Retina (tissue), 1 donor: ENCODE results near the gene ATP1B1.
"Not testable (repeated sequence)": the region's sequence is repeated elsewhere in the genome, so short reads cannot be mapped to it uniquely, and the experiment has no call there.

Source experiments
- DNase-seq: peaks from one replicate; pipeline ENCODE4 v3.0.0-alpha.2; 2016

Gene ATP1B1

GRCh38 chr1:169144941-169145626 is 38.6 kb downstream of the ATP1B1 start:
- no peak for DNase-seq

DNA sequence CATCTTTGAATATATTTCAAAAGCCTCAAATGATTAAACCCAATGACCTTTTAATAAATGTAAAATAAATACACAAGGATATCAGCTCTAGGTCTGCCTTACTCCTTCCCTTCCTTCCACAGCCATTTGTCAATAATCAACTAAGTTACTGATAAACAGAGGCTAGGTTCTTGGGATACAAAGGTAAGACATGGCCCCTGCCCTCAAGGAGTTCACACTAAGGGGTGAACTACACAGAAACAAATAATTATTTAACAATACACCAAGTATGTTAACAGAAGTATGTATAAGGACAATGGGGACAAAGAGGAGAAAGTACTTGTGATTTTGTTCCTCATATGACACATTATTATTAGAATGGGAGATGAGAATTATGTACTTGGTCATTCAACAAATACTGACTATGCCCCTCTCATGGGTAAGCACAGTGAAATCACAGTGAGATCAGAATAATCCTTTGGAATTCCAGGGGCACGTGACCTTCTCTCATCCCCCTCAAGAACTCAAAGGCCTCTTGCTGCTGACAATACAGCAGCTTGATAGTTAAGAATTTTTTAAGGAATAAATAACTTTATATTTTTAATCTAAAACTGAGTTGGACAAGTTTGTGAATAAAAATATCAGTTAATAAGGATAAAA is 40.2 kb downstream of the ATP1B1 start:
- DNase-seq, result no peak

- no peak for DNase-seq
Observed at GRCh38 chr1:169148472-169149252, 42.2 kb downstream of the ATP1B1 start.

DNA sequence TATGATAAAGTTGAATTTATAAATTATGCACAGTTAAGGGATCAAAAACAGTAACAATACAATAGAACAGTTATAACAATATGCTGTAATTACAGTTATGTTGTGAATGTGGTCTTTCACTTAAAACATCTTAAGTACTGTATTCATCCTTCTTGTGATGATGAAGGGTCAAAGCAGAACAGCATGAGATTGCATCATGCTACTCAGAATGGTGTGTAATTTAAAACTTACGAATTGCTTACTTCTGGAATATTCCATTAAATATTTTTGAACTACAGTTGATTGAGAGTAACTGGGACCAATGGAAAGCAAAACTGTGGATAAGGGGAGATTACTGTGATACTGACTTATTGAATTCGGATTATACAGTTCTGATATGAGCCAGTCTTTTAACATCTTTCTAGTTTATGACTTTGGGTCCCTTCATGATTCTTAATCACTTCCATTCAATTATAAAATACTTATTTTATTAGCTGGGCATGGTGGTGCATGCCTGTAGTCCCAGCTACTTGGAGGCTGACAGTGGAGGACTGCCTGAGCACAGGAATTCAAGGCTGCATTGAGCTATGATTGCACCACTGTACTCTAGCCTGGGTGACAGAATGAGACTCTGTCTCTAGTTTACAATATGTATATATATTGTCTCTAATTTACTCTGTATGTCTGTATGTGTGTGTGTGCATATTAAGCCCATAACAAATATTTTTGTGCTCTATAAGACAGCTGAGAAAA is 43.2 kb downstream of the ATP1B1 start:
- no peak for DNase-seq

DNA sequence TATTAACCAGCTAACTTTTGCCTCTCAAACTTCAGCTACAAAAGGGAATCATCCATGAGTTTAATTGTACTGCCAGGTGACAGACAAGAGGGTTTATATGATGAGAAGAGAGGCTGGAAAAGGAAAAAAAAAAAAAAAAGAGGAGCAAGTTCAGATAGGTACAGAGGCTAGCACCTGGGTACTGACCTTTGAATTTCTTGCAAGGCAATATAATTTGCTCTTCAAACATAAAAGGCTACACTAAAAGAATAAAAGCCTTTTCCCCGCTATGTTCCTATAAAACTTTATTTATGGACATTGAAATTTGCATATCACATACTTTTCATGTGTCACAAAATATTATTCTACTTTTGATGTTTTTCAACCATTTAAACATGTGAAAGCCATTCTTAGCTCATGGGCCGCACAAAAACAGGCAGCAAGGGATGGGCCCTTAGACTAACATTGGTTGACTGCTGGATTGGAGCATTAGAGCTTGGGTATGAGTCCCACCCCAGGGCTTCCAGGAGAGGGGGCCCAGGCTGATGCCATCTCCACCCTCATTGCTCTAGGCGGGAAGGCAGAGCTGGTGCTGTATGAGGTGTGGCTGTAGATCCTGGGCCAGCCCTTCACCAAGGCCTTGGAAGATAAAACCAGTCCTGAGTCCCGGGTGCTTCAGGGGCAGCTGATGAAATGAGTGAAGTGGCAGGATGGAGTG is 44.3 kb downstream of the ATP1B1 start:
- no peak for DNase-seq

GRCh38 chr1:169151338-169151837 is 44.9 kb downstream of the ATP1B1 start:
- DNase-seq, result no peak

GRCh38 chr1:169155675-169156074 is 49.2 kb downstream of the ATP1B1 start:
- no peak for DNase-seq

DNA sequence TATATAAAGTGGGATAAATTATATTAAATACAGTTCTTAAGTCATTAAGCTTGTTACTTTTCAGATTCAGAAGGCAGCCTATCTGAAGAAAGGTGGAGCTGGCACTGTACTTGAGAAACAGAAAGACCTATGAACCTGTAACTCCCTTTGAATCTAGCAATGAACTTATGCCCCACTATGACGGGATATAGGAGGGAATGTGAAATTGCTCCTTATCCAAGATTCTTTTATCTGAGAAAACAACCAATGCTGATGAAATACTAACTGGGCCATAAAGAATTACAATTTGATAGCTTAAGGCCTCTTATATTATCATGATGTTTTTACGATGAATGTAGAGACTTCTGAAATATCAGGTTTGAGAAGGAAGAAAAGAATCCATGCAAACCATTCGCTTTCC is 50.1 kb downstream of the ATP1B1 start:
- DNase-seq, result no peak

GRCh38 chr1:169160845-169161495 is 54.5 kb downstream of the ATP1B1 start:
- no peak for DNase-seq

- DNase-seq, result no peak
Observed at GRCh38 chr1:169161496-169162194, 55.2 kb downstream of the ATP1B1 start.

DNA sequence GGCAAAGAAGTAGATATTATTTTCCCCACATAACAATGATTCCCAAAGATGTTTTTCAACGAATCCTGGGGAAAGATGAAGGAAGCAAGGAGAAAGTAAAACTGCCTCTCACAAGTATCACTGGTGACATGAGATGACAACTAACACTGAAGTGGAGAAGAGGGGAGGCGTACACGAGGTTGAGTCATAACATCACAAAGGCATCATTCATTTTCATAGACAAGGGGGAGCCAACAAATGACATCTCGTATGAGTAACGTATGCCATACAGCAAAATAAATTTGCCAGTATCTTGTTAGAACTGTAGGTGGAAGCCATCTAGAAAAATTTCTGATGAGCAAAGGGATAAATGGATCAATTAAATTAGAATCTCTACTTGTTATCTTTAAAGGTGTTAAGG is 56.6 kb downstream of the ATP1B1 start:
- no peak for DNase-seq

DNA sequence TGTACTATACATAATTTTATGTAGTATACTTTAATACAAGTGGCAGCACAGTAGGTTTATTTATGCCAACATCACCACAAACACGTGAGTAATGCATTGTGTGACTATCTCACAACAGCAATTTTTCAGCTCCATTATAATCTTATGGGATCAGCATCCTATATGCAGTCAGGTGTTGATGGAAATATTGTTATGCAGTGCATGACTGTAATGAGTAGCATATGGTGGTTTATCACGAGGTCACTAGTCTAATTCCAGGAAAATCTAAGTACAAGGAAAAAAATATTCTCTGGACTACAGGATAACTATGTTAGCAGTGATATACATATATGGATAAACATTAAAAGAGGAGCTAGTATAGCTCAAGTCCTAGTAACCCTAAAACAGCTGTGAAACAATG is 69.0 kb downstream of the ATP1B1 start:
- DNase-seq, result no peak

GRCh38 chr1:169179431-169179830 is 72.9 kb downstream of the ATP1B1 start:
- not testable (repeated sequence) for DNase-seq

DNA sequence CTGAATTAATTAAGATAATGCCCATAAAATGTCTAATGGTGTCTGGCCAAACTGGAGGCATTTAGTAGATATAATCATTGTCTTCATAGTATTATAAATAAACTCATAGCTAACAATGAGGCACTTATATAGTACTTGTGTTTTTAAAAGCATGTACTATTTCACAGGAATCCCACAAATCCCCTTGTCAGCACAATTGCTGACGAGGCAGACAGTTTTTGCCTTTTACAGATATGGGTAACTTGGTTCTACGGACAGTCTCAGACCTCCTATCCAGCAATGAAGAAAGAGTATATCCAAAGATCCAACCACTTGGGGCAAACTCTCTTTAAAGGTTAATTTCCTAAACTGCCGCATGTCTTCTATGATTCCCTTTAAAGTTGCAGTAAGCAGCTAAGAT is 73.7 kb downstream of the ATP1B1 start:
- no peak for DNase-seq
